ENCODE data around the gene JPH3.

The JPH3 gene

DNA sequence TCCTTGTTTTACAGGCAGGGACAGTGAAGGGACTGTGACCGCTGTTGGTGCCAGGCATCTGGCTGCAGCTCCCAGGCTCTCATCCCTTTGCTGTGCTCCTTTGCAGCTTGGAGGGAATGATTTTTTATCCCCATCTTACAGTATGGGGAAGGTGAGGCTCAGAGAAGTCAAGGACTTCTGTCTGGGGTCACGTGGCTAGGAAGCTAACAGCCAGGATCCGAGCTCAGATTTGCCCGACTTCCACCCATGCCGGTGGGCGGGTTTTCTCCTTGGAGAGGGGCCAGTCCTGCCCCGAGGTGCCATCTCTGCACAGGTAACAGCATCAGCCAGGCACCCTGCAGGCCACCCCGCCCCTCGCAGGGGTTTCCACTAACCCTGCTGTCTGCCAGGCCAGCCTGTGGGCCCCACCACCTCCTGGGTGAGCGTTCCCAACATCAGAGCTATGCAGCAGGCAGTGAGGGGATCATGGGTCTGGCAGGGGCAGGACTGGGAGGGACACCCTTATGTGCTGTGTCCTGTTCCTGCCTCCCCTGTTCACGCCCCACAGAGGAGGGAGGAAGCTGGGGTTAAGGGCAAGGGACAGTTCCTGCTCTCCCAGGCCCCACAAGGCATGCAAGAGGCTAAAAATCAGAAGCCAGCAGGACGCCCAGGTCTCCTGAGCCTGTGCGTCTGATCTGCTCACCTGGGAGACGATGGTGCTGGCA lies 25.4 kb downstream of the JPH3 start:
- no peak for DNase-seq

GRCh38 chr16:87628246-87628923 lies 26.1 kb downstream of the JPH3 start:
- no peak for DNase-seq

DNA sequence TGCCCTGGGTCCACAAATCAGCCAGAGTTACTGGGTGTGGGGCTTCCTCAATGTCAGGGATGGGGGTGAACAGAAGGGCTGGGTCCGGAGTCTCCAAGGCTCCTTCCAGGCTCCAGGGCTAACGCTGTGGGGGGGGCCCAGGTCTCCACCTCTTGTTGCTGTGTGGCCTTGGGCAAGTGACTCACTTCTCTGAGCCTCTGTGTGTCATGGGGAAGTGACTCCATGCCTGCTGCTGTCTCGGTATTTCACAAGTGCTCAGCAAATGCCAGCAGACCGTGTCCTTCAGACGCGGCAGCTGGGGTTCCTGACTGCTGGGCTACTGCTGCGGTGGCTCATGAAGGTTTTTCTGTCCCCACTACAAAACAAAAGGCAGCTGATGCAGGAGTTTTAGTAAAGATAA lies 26.6 kb downstream of the JPH3 start:
- DNase-seq: no peak

- DNase-seq: no peak
Measured at GRCh38 chr16:87631067-87631466, 28.8 kb downstream of the JPH3 start.

DNA sequence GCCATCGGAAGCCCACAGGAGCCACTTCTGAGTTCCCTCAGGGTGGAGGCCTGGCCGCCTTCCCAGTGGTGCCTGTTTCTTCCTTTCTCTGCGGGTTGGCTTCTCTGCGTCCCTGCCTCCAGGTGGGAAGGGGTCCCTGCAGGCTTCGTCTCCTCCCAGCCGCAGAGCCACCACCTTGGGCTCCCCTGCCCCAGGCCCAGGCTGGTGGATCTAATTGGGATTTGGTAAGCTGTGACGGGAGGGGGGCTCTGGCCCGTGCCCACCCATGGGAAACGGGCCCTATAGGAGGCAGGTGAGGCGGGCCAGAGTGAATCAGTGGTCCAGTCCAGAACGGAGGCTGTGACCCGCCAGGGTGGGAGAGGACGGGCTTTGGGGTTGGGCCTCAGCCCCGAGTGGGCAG lies 32.1 kb downstream of the JPH3 start:
- DNase-seq: no peak

- DNase-seq: peak; percentile 40
Measured at GRCh38 chr16:87635541-87636049, 33.3 kb downstream of the JPH3 start.

DNA sequence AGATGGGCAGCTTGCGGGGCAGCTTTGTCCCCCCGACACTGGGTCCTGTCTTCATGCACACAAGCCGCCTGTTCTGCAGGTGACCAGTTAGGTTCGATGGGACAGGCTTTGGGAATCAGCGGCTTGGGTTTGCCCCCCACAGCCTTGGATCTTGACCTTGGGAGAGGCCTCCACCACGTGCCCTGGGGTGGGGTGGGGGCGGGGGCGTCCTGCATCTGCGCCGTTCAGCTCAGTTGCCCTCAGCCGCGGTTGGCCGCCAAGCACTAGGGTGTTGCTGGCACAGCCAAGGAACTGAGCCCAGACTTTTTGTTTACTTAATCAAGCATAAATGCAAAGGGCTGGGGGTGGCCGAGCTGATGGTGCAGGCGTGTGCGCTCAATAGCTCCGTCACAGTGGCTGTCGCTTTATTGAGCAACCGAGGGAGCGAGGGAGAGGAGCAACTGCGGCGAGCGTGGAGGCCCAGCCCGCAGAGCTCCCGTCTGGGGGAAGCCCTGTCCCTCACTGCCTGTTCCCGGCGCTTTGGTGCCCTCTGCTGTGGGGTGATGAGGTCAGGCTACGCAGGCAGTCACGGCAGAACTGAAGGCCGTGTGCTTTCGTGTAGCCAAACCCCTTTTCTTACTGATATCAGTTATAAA lies 33.9 kb downstream of the JPH3 start:
- peak; percentile 62 for DNase-seq

- no peak for DNase-seq
Measured at GRCh38 chr16:87636741-87637140, 34.4 kb downstream of the JPH3 start.

DNA sequence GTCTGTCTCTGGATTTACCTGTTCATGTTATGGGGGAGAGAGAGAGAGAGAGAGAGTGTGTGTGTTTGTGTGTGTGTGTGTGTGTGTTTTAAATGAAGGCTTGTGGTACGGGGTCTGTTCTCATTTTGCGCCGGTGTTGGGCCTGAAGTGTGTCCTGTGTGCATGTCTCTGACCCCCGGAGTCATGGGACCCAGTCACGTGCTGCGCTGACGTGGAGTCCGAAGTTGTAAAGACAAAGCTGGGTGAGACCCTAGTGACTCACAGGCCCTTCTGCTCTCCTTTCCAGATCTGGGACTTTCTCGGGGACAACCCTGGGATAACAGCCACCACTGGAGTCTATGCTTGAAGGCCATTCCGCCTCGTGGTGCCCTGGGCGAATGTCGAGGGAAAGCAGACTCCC lies 35.0 kb downstream of the JPH3 start:
- DNase-seq: no peak

GRCh38 chr16:87638736-87639135 lies 36.4 kb downstream of the JPH3 start:
- no peak for DNase-seq

GRCh38 chr16:87641721-87642120 lies 39.4 kb downstream of the JPH3 start:
- DNase-seq: no peak

GRCh38 chr16:87642491-87642890 lies 40.2 kb downstream of the JPH3 start:
- no peak for DNase-seq

- no peak for DNase-seq
Measured at GRCh38 chr16:87644186-87644585, 41.9 kb downstream of the JPH3 start.

GRCh38 chr16:87644596-87644995 lies 42.3 kb downstream of the JPH3 start:
- no peak for DNase-seq

GRCh38 chr16:87645802-87646201 lies 43.5 kb downstream of the JPH3 start:
- DNase-seq: no peak

DNA sequence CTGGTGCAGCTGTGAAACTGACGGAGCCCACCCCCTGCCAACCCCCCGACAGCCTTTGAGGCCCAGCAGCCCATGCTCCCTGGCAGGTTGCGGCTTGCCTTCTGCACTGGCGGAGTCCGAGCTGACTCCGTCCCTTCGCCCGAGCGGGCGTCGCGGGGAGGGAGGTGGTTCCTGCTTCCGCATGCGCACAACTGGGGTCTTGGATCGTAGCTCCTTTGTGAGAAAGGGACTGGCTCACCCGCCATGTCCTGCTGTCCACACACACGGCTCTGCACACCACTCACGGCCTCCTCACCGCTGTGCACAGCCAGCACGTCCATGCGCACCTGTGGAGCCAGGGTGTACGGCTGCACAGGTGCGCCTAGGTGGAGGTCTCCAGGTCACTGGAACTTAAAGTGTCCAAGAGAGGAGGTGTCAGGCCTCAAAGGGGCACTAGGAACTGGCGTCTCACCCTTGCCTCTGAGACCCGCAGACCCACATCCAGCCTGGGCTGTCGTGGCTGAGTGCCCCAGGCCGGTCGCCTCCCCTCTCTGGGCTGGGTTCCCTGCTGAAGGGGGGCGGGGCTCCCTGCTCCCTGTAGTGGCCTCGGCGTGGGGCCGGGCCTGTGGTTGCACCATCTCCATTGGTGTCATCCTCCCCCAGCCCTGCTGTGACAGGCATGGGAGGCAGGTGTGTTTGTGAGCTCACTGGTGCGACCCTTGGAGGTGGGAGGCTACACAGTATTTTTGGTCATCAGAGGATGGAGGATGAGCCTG lies 45.3 kb downstream of the JPH3 start:
- peak; percentile 20 for DNase-seq

- peak; percentile 31 for DNase-seq
Measured at GRCh38 chr16:87648236-87648635, 45.9 kb downstream of the JPH3 start.

GRCh38 chr16:87648698-87649487 lies 46.6 kb downstream of the JPH3 start:
- DNase-seq: no peak

- DNase-seq: no peak
Measured at GRCh38 chr16:87652386-87652785, 50.1 kb downstream of the JPH3 start.

- DNase-seq: no peak
Measured at GRCh38 chr16:87652799-87653198, 50.5 kb downstream of the JPH3 start.

GRCh38 chr16:87653234-87653633 lies 50.9 kb downstream of the JPH3 start:
- peak; percentile 22 for DNase-seq

- no peak for DNase-seq
Measured at GRCh38 chr16:87654826-87655225, 52.5 kb downstream of the JPH3 start.
